Endodermal cell (in vitro differentiated cells): ENCODE measurements around the gene DKC1. TPM values are rescaled to one million over a fixed set of nuclear protein-coding genes. Genes with fewer than 3 reads are reported as not detected.

Experiments
- DNase-seq: peaks from one replicate; pipeline ENCODE4 v3.0.0-alpha.2; 2017
- H3K27ac ChIP-seq: 2 replicates; pipeline ENCODE4 v1.5.1; 2013; ENCODE audit warnings: mild to moderate bottlenecking, low read depth, low read length, moderate library complexity
- H3K27me3 ChIP-seq: 2 replicates; pipeline ENCODE4 v1.6.1; 2013; ENCODE audit warnings: mild to moderate bottlenecking, low read length, moderate library complexity; ENCODE audit not compliant: insufficient read depth, control insufficient read depth, poor library complexity, severe bottlenecking
- H3K36me3 ChIP-seq: 2 replicates; pipeline ENCODE4 v1.7.0; 2013; ENCODE audit warnings: mild to moderate bottlenecking, low read length, moderate library complexity; ENCODE audit not compliant: control insufficient read depth, insufficient read depth
- H3K4me1 ChIP-seq: one replicate; pipeline ENCODE4 v1.7.0; 2013; ENCODE audit warnings: low read length; ENCODE audit not compliant: control insufficient read depth, insufficient read depth
- H3K4me3 ChIP-seq: 2 replicates; pipeline ENCODE4 v1.5.1; 2013; ENCODE audit warnings: mild to moderate bottlenecking, low read length, moderate library complexity
- H3K9ac ChIP-seq: 2 replicates; pipeline ENCODE4 v1.6.1; 2013; ENCODE audit warnings: mild to moderate bottlenecking, low read length, moderate library complexity; ENCODE audit not compliant: poor library complexity, severe bottlenecking; ENCODE audit errors: extremely low read depth
- H3K9me3 ChIP-seq: 2 replicates; pipeline ENCODE4 v1.6.1; 2013; ENCODE audit warnings: mild to moderate bottlenecking, low read length, moderate library complexity; ENCODE audit not compliant: control insufficient read depth
- H3K27ac Mint-ChIP-seq: 2 replicates; pipeline ENCODE4 v1.8.0; 2020; ENCODE audit warnings: mixed read lengths
- H3K27me3 Mint-ChIP-seq: 2 replicates; pipeline ENCODE4 v1.8.0; 2021; ENCODE audit warnings: mild to moderate bottlenecking, mixed read lengths; ENCODE audit not compliant: insufficient read depth
- H3K36me3 Mint-ChIP-seq: 2 replicates; pipeline ENCODE4 v1.8.0; 2020; ENCODE audit warnings: low read depth, mixed read lengths
- H3K4me1 Mint-ChIP-seq: 2 replicates; pipeline ENCODE4 v1.8.0; 2020; ENCODE audit warnings: mixed read lengths
- H3K4me3 Mint-ChIP-seq: 2 replicates; pipeline ENCODE4 v1.8.0; 2020; ENCODE audit warnings: mild to moderate bottlenecking, moderate library complexity, mixed read lengths
- H3K9me3 Mint-ChIP-seq: 2 replicates; pipeline ENCODE4 v1.8.0; 2020; ENCODE audit warnings: mild to moderate bottlenecking, mixed read lengths
- WGBS, 2 experiments: methylation state at CpG; one replicate each; pipeline versions ENCODE4 v1.1.5 to v1.1.7; 2013; ENCODE audit warnings: missing lambda C conversion rate in 2 of 2, mixed read lengths in 1 of 2; ENCODE audit not compliant: insufficient coverage in 1 of 2, insufficient read length in 1 of 2; 5-methylcytosine and 5-hydroxymethylcytosine counted together
- total RNA-seq, 2 donors: library from RNA; stranded (reverse); fragmentation: NEBNext Ultra II Directional in 1 of 2; extraction: Animal tissue kit (Norgen Biotek cat#: 25700) in 1 of 2; gene quantifications; 2 replicates in 1 of 2; 3 replicates in 1 of 2; pipeline ENCODE4 v1.2.1, GENCODE V29; 2021
- TF ChIP-seq, protein P1 (sequence below): fragments of 200-600 bp; sonication (generic); conservative IDR thresholded peaks from 2 replicates; pipeline ENCODE4 v1.5.0; 2021; ENCODE audit warnings: antibody characterized with exemption, mild to moderate bottlenecking

DKC1 gene
- total RNA-seq, 2 donors from 2014 or later, result 66.5 to 70.8 TPM

DNA sequence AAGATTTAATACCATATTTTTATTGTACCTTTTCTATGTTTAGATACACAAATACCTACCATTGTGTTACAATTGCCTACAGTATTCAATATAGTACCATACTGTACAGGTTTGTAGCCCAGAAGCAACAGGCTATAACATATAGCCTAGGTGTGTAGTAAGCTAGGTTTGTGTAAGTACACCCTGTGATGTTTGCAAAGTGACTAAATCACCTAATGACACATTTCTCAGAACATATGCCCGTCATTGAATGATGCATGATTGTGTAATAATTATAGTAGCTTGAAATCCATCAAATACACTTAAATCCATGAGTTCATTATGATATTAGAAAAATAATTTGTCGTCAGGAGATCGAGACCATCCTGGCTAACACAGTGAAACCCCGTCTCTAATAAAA, 42.6 kb upstream of the DKC1 start:
- no CpG with 5 or more reads among the region's 4 CpGs for WGBS, 2 experiments
- TF ChIP-seq, protein P1, sequence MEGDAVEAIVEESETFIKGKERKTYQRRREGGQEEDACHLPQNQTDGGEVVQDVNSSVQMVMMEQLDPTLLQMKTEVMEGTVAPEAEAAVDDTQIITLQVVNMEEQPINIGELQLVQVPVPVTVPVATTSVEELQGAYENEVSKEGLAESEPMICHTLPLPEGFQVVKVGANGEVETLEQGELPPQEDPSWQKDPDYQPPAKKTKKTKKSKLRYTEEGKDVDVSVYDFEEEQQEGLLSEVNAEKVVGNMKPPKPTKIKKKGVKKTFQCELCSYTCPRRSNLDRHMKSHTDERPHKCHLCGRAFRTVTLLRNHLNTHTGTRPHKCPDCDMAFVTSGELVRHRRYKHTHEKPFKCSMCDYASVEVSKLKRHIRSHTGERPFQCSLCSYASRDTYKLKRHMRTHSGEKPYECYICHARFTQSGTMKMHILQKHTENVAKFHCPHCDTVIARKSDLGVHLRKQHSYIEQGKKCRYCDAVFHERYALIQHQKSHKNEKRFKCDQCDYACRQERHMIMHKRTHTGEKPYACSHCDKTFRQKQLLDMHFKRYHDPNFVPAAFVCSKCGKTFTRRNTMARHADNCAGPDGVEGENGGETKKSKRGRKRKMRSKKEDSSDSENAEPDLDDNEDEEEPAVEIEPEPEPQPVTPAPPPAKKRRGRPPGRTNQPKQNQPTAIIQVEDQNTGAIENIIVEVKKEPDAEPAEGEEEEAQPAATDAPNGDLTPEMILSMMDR, result no peak
- no peaks in the 10 kb centered on the region for H3K36me3 ChIP-seq
- no peak overlapping the region for H3K4me3 Mint-ChIP-seq
- DNase-seq, result no peak
- no peaks in the 10 kb centered on the region for H3K27me3 ChIP-seq
- H3K9me3 ChIP-seq, result no peaks in the 10 kb centered on the region
- H3K27ac Mint-ChIP-seq, result no peak overlapping the region
- H3K36me3 Mint-ChIP-seq, result no peaks in the 10 kb centered on the region
- peaks cover 62% of the 10 kb centered on the region for H3K9me3 Mint-ChIP-seq
- H3K4me1 Mint-ChIP-seq, result no peaks in the 10 kb centered on the region
- H3K27ac ChIP-seq, result no peak overlapping the region
- H3K4me3 ChIP-seq, result no peak overlapping the region
- no peaks in the 10 kb centered on the region for H3K4me1 ChIP-seq
- H3K27me3 Mint-ChIP-seq, result no peaks in the 10 kb centered on the region
- H3K9ac ChIP-seq, result no peak overlapping the region

DNA sequence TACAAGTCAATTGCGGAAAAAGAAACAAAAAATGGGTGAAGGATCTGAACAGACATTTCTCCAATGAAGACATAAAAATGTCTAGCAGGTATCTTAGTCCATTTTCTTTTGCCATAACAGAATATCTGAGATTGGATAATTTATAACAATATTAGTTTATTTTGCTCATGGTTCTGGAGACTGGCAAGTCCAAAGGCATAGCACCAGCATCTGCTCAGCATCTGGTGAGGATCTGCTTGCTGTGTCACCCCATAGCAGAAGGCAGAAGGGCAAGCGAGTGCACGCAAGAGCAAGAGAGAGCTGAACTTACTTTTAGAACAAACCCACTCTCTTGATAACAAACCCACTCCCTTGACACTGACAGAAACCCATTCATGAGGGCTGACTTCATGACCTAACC, 41.5 kb upstream of the DKC1 start:
- Mint-ChIP-seq H3K4me3 (no peak overlapping the region), H3K4me1 (no peaks in the 10 kb centered on the region), H3K9me3 (peaks cover 73% of the 10 kb centered on the region), H3K27ac (no peak overlapping the region), H3K36me3 (no peaks in the 10 kb centered on the region), H3K27me3 (no peaks in the 10 kb centered on the region)
- TF ChIP-seq, protein P1, result no peak
- Histone ChIP-seq H3K4me3 (no peak overlapping the region), H3K4me1 (no peaks in the 10 kb centered on the region), H3K36me3 (no peaks in the 10 kb centered on the region), H3K9ac (no peak overlapping the region), H3K9me3 (no peaks in the 10 kb centered on the region), H3K27me3 (no peaks in the 10 kb centered on the region), H3K27ac (no peak overlapping the region)
- no peak for DNase-seq
- 100% methylated on average over 2 of the region's 3 CpGs; no CpG with 5 or more reads in 1 of the 2 experiments for WGBS, 2 experiments

DNA sequence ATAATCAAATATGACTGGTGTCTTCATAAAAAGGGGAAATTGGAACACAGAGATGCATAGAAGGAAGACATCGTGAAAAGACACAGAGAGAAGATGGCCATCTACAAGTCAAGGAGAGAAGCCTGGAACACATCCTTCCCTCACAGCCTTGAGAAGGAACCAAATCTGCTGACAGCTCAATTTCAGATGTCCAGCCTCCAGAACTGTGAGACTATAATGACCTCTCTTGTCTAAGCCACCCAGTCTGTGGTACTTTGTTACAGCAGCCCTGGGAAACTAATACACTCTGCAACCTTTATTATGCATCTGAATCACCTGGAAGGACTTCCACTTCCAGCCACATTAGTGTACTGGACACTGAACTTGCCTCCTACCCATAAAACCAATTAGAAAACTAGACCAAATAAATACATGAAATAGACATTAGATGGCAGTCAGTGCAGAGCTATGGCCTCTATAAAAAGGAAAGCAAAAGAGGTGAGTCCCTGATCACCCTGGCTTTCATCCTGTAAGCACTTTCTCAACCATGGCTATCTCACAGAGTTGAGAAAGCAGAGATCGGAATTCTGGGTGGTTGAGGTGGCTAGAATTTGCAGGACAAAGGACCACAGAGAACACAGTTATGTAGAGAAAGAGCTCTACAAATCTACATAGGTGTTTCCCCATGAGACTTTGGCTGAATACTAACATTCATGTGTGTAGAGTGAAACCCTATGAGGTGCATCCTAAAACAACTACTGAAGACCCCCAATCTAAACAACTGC, 37.5 kb upstream of the DKC1 start:
- Histone ChIP-seq H3K27ac (no peak overlapping the region), H3K36me3 (no peaks in the 10 kb centered on the region), H3K4me3 (no peak overlapping the region), H3K9ac (no peak overlapping the region), H3K9me3 (no peaks in the 10 kb centered on the region), H3K27me3 (no peaks in the 10 kb centered on the region), H3K4me1 (no peaks in the 10 kb centered on the region)
- WGBS, 2 experiments, result 100% methylated on average over 2 of the region's 2 CpGs; no CpG with 5 or more reads in 1 of the 2 experiments
- peaks cover 63% of the 10 kb centered on the region for H3K9me3 Mint-ChIP-seq
- H3K4me3 Mint-ChIP-seq, result no peak overlapping the region
- no peak for DNase-seq
- no peaks in the 10 kb centered on the region for H3K27me3 Mint-ChIP-seq
- TF ChIP-seq, protein P1, result no peak
- no peaks in the 10 kb centered on the region for H3K4me1 Mint-ChIP-seq
- H3K27ac Mint-ChIP-seq, result no peak overlapping the region
- no peaks in the 10 kb centered on the region for H3K36me3 Mint-ChIP-seq
